ENCODE data around the gene PIK3R3.

PIK3R3 gene

DNA sequence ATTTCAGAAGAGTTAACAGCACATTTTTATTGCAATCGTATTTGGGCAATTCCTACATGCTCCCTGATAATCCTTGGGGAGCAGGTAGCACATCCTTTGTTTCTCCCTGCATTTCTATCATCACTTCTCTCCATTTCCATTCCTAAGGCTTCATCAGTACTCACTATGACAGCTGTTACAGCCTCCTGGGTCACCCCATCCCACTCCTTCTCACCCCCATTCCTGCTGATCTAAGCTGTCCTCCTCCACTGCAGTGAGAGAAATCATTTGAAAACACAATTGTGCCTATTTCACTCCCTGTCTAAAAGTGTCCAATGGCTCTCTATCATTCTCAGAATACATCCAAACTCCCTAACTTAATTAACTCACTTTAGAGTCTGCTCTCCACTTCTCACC, 25.5 kb upstream of the PIK3R3 start:
- no peak for DNase-seq (ENCODE audit: low read depth in 2 of 2)

DNA sequence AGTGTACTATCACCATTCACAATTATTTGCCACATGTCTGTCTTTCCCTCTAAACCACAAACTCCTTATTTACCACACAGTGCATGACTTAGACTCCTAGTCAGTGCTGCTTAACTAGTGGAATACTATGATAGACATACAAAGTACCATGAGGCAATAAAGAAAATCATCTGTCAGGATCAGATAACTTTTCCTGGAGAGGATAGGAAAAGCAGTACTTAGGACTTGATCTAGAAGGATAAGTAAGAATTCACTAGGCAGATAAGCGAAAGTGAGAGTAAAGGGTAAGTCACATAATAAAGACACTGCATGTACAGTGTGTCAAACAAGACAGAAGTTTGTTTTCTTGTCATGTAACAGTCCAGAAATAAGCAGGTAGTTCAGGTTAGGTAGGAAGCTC, 21.3 kb upstream of the PIK3R3 start:
- DNase-seq (ENCODE audit: low read depth in 2 of 2), result no peak

DNA sequence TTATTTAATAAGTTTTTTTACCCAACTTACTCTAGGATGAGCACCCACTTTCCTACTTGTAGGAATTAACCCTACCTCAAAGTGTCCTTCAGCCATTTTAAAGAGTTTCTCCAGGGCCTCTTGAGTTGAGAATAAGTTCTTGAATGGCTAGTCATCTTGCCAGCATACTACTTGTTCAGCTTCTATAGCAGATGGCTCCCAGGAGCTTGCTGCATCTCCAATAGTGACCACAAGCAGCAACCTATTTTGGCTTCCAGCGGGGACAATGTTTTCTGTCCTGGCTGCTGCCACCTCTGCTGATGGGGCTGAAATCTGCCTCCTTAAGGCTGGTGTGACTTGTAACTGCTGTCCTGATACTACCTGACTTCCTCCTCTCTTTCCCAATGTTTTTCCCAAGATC, 20.8 kb upstream of the PIK3R3 start:
- no peak for DNase-seq (ENCODE audit: low read depth in 2 of 2)

DNA sequence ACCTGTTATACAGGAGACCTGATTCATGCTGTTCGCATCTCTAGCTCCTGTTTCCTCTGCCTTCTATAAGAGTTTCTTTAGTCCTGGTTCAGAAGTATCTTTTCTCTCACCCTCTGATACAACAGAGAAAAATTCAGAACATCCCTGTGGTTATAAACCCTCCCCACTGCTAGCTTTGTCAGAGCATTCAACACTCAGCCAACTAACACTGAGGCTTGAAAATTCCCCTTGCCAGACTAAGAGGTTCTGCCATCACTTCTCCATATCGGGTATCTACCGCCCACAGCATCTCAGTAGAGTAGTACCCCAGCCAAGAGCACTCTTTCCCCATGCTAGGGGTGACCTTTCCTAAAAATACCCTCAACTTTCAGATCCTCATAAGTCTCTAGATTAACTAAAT, 19.6 kb upstream of the PIK3R3 start:
- peak; percentile 30 to 32 for DNase-seq (ENCODE audit: low read depth in 2 of 2)

DNA sequence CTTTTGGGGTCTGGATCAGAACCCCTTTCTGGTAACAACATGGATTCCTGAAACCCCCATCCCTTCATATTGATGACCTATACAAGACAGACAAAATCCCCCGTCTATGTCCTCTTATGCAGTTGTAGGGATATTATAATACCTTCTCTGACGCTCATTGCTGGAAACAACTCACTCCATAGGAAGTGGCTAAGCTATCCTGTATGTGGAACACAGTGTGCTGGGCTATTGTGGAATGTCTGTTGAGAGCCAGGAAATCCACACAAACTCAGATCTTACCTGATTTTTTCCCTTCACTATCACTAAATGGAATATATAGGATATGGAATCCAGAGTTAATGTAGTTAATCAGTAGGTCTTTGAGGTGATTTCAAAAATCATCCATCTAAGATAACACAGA, 17.7 kb upstream of the PIK3R3 start:
- DNase-seq (ENCODE audit: low read depth in 2 of 2), result no peak

DNA sequence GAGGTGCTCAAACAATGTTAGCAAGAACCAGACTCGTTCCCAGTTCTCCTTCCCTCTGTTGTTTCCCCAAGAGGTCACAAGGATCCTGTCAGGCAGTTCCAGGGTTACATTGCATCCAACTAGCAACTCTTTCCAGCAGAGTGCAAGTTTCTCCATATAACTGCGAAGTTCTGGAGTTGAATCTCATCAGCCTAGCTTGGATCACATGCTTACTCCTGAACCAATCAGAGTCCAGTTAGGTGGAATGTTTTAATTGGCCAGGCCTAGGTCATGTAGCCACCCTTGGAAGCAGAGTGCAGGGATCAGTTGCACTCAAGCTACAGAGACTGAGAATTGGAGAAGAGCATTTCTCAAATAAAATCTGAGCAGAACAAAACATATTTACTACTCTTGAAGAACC, 15.9 kb upstream of the PIK3R3 start:
- no peak for DNase-seq (ENCODE audit: low read depth in 2 of 2)

DNA sequence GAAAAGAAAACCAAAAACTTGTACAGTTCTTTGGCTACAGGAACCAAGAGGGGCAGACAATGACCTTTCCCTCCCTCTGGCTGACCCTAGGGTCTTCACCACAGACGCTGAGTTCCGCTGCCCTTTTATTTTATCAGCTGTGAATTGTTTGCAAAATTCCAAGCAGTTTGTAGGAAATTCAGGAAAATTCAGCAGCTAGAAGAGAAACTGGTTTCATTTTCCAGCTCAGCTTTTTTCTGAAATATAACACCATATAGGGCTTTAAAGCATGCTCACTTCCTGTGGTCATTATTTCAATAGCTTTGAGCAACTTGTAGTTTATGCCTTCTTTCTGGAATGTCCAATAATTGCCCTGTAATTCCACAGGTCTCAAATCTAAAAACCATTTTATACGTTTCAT, 5.5 kb upstream of the PIK3R3 start:
- DNase-seq (ENCODE audit: low read depth in 2 of 2), result no peak

DNA sequence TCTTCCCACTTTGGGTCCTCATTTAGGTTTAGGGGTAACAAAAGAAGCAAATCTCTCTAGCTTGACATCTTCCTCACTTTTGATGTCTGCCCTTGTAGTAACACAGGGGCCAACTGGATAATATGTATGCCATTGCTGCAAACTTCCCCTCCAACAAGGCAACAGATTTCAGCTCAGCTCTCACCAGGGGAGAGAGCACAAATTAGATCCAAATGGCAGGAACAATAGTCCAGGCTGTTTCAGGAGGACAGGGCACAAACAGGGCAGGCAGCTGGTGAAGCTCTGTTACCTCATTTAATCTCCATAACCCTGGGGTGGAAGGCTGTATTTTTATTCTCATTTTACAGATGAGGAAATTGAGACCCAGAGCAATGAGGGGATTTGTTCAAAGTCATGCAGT, 4.3 kb upstream of the PIK3R3 start:
- no peak for DNase-seq (ENCODE audit: low read depth in 2 of 2)

DNA sequence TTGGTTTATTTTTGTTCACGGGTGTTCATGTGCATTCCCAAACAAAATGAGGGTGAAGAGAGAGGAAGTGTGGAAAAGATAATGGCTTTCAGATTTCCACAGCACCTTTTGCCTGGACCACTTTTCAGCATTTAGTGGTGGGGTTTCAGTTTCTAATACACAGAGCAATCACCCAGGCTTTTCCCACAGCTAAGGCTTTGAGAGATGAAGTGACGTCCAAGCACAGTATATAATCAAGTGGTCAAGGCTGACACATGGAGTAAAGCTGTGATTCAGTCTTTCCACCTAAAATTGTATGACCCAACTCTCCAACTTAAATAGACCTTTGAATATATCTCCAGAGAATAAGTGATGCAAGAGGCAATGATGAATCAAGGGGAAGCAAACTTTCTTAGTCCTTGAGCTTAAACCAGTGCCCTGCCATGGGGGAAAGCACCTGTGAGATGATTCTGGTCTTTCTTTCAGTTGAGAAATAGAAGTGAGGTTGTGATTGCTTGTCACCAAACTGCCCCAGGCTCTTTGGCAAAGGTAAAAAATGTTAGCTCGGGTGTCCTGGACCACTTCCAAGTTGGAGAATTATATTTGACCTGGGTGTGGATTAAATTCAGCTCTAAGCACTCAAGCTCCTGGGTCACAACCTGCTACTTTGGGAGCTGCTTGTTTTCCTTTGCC, 2.4 kb upstream of the PIK3R3 start:
- peak in 1 of 2 experiments; percentile 21 for DNase-seq (ENCODE audit: low read depth in 2 of 2)

DNA sequence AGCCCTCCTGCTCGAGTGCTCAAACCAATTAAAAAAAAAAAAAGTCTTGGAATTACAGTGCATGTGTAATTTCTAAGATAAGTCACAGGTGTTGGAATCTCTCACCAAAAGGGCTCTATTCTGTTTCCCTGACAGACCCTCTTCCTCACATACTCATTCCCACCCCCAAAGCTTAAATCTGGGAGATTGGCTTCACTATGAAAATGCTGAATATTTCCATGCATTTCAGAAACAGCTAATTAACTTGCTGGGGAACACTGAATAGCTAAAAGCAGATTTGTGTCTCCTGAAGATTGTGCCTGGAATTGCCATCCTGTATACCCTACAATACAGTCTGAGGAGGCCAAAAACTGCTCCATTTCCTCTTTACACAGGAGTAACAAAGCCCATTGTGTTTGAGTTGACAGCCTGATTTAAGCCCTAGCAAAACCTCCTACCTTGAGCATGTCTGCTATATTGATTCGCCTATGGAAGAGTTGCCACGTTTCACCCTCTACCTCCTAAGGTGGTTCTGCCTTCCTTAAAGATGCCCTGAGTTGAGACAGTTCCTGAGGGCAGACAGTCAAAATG, 1.4 kb upstream of the PIK3R3 start:
- no peak for DNase-seq (ENCODE audit: low read depth in 2 of 2)

DNA sequence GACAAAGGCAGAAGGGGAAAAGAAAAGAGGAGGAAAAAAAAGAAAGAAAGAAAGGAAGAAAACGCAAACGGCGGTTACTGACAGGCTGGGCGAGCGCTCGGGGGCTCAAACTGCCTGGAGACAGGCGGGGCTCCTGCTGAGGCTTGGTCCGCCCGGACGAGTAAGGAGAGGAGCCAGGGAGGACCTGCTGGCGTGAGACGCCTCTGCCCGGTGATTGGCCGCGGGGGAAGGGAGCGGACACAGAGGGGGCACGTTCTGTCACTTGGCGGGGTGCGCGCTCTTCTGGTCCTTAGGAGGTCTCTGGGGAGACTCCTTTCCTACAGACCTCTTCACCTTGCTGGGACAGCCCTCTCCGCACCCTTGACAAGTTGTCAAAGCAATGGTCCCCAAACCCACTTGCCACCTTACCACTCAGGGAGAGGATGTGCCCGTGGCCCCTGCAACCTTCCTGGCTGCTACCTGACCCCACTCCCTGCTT, 791 bp upstream of the PIK3R3 start:
- DNase-seq (ENCODE audit: low read depth in 2 of 2), result no peak

DNA sequence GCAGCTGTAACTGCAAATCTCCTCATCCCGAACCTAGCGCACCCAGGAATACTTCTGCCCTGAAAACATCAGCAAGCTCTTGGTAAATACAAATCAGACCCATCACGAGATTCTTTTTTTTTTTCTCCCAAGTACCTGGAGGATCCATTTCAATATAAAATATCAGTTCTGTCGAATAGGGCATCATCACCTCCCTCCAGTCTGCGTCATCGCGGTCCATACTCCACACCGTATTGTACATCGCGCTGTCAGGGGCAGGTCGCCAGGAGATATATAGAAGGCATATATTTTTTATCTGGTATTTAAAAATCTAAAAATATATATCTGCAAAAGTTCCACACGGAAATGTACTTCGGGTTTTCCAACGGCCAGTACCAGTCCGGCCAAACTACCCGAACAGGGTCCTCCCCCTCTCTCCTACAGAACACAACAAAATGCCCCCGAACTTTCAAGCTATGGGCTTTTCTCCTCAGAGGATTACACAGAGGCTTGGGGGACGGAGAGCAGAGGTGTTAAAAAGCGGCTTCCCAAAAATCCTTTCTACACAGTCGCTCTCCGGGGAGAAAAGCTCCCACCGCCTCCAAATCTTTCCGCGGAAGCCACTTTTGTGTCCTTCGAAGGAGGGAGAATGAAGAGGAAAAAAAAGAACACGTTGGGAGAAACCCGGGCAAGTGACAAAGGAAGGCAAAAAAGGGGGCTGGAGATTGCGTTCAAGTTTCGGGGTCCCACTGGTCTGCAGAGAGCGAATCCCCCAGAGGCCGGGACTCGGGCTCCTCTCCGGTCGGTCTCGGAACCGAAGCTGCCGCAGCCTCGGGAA, 509 bp downstream of the PIK3R3 start:
- no peak for DNase-seq (ENCODE audit: low read depth in 2 of 2)

DNA sequence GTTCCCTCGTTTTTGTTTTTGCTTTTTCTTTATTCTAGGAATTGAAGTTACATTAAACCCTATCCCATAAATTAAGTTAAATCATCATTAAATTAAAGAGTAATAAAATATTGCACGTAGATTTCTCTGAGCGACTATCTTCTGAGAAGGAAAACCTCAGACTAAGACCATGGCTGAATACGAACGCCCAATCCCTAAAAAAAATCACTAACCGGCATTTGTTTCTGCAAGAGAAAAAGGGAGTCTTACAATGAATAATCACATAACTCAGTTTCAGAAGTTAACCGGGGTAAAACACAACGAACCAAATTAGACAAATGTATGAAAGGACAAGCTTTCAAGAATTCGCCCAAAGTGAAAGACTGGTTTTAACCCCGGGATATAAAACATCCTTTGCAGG, 1.3 kb downstream of the PIK3R3 start:
- DNase-seq (ENCODE audit: low read depth in 2 of 2), result no peak

DNA sequence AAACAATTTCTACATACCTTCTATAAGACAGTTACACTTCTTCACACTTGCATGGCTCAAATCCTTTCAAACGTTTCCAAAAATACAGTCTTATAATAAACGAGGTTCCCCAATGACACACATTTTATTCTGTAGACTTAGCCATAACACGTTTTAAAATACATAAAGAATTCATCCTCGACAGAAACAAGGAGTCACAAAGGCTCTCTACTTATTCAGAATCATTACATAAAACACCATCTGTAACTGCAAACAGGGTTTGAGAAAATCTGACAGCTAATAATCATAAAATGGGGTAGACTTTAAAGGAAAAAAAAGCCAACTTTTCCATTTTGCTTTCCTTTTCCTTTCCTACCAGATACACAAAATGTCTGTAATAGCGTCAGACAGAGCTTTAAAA, 1.8 kb downstream of the PIK3R3 start:
- no peak for DNase-seq (ENCODE audit: low read depth in 2 of 2)

DNA sequence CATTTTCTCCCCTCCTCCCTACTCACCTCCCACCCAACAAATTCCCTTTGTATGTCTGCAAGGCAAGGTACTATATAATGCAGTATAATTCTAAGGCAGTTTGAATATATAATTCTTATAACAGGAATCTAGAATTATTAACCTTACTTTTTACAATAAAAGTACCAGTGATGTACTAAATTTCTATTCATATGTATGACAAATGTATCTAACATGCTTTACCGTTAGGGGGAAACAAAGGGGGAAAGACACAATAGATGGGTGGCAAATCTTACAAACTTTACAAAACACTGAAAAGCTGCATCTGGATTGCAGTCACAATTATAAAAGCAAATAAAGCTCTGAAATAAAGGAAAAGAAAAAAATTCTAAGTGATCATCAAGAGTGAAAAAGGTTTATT, 2.3 kb downstream of the PIK3R3 start:
- DNase-seq (ENCODE audit: low read depth in 2 of 2), result no peak

DNA sequence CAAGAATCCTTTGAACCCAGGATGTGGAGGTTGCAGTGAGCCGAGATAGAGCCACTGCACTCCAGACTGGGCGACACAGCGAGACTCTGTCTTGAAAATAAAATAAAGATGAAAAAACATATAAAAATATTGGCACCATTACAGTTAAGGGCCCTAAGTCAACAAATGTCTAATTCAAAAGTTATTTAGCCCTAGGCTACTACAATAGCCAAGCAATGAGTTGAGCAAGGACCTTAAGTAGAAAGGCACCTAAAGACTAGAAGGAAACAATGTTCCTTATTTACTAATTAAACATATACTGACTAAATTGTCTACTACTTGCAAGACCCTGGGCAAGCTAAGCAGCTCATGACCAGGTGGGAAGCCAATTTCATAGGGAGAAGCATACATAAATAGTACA, 4.1 kb downstream of the PIK3R3 start:
- DNase-seq (ENCODE audit: low read depth in 2 of 2), result no peak

DNA sequence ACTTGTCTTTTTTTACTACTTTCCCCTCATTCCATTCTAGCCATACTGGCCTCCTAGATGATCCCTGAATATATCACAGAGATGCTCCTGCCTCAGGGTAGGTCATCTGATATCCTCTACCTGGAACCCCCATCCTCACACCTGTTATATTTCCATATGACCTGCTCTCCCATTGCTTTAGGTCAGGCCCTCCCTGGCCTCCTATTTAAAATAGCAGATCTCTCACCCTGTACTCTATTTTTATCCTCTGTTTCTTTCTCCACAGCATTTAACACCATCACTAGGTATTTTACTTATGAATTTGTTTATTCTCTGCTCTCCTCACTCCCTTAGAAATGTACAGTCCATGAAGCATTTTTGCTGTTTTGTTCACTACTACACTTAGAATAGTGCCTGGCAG, 13.6 kb downstream of the PIK3R3 start:
- no peak for DNase-seq (ENCODE audit: low read depth in 2 of 2)

DNA sequence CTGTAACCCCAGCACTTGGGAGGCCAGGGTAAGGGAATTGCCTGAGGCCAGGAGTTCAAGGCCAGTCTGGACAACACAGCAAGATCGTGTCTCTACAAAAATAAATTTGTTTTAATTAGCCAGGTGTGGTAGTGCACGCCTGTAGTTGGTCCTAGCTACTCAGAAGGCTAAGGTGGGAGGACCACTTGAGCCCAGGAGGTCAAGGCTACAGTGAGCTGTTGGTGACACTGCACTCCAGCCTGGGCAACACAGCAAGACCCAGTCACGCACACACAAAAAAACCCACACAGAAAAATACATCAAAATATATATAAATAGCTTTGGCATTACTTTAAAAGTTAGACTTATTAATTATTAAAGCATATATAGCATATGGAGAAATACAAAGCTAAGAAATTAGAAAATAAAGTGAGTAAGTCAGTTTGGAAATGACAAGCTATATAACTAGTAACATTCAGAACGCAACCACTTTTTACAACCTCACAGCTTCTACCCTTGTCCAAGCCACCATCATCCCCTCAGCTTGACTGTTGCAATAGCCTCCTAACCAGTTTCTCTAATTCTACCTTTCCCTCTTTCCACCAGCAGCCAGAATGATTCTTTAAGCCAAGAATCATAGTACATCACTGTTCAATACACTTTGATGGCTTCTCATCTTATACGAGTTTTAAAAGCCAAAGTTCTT, 14.5 kb downstream of the PIK3R3 start:
- DNase-seq (ENCODE audit: low read depth in 2 of 2), result no peak

DNA sequence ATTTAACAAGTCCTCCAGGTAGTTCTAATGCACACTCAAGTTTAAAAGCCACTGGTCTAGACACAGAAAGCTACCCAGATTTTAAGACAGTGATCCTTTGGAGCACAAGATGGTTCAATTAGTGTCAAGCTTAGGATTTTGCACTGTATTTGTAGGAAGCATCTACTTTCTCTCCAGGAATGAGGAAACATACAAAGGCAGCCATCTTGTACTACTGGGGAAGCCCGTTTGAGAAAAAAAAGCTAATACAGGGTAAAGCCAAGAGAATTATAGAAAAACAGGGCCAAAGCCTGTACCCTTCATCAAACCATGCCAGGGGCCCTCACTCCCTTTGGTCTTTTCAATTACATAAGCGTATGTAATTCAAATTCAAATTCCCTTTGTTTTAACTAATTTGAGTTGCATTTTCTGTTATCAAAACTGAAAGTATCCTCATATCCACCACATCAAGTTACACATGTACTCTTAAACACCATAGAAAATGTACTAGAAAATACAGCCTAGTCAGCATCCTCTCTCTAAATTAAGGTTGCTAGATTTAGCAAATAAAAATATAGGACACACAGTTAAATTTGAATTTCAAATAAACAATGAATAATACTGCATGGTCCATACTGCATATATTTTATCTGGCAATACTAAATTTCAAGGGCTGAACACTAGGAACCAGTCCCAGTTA, 17.4 kb downstream of the PIK3R3 start:
- no peak for DNase-seq (ENCODE audit: low read depth in 2 of 2)

DNA sequence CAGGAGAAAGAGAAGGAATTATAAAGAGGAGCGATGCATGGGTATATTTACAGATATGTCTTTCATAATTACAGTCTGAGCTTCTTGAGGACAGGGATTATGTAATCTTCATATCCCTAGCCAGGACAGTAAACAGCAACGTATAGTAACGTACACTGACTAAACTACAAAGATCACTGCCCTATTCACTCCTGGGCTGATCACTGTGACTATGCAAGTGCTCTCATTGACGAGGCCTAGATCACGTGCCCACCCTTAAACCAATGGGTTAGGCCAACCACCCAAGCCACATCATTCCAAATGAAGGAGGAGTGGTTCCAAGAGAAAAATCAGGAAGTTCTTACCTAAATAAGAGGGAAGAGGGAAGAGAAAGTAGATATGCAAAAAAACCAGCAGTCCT, 18.5 kb downstream of the PIK3R3 start:
- DNase-seq (ENCODE audit: low read depth in 2 of 2), result no peak

DNA sequence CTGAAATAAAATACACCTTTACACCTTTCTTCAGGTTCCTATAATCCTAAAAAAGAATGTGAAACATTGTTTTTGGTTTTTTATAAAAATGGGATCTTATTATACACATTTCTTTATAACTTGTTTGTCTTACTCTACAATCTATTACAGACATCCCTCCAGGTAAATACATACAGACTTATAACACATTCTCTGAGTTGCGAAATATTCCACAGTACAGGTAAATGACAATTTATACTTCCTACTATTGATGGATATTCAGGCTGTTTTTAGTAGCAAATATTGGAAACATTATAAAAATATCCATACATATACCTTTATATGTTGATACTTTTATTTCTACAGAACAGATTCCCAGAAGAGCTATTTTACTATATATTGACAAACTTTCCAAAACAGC, 20.3 kb downstream of the PIK3R3 start:
- no peak for DNase-seq (ENCODE audit: low read depth in 2 of 2)

DNA sequence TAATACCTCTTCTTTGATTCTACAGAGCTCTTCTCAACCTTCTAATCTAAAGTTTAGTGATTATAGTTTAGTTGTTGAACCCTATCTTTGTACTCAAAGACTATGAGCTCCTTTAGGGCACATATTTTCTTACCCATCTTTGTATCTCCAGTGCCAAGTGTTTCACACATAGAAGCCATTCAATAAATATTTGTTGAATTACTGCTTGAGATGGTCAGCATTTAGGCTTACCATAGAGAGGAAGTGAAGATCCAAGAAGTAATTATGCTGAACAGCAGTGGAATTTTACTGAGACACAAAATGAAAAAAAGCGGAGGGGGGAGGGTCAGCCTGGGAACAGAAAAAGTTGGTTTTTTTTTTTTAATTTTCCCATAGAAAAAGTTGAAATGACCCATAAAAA, 21.9 kb downstream of the PIK3R3 start:
- no peak for DNase-seq (ENCODE audit: low read depth in 2 of 2)
